IMR-90 (cell line): ENCODE measurements around the gene F11. TPM values are rescaled to one million over a fixed set of nuclear protein-coding genes. Genes with fewer than 3 reads are reported as not detected.

ENCODE experiments used
- ATAC-seq: fragments of 200-7000 bp; cut with Tn5 transposase; 2 replicates; pipeline ENCODE4 v1.9.1; 2020; ENCODE audit warnings: low read depth, mild to moderate bottlenecking, moderate library complexity
- BruUV-seq: library from RNA; stranded (reverse); fragments of 400-500 nt; replicated peaks from 2 replicates; lab custom pipeline; 2021; lab: Mats Ljungman, UMichigan
- CTCF ChIA-PET: fragments of 300-600 bp; formaldehyde crosslinking; extraction: SDS; loops from one replicate; lab custom pipeline; 2021; ENCODE audit warnings: antibody characterized with exemption; lab: Yijun Ruan, JAX
- POLR2A ChIA-PET: fragments of 300-600 bp; sonication (Branson Sonifier 250); formaldehyde crosslinking; loops from one replicate; lab custom pipeline; 2022; ENCODE audit warnings: antibody characterized with exemption; ENCODE audit not compliant: unreplicated experiment; lab: Charles Lee
- DNase-seq: peaks from one replicate; pipeline ENCODE4 v3.0.0; 2013
- H2AFZ ChIP-seq: replicated peaks from 2 replicates; pipeline ENCODE3; 2013; ENCODE audit warnings: low read length, mild to moderate bottlenecking; ENCODE audit not compliant: poor library complexity
- H2AK5ac ChIP-seq: 2 replicates; pipeline ENCODE4 v1.6.1; 2013; ENCODE audit warnings: low read depth, low read length, inconsistent platforms
- H2AK9ac ChIP-seq: replicated peaks from 2 replicates; pipeline ENCODE3; 2013; ENCODE audit warnings: mild to moderate bottlenecking, low read depth, low read length, moderate library complexity; ENCODE audit not compliant: poor library complexity
- H2BK120ac ChIP-seq: 2 replicates; pipeline ENCODE4 v1.6.1; 2013; ENCODE audit warnings: low read depth, low read length, inconsistent platforms
- H2BK15ac ChIP-seq: 3 replicates; pipeline ENCODE4 v1.6.1; 2013; ENCODE audit warnings: low read depth, low read length, inconsistent platforms
- H2BK20ac ChIP-seq: 2 replicates; pipeline ENCODE4 v1.6.1; 2013; ENCODE audit warnings: low read depth, mild to moderate bottlenecking, inconsistent platforms, low read length, moderate library complexity
- H2BK5ac ChIP-seq: 2 replicates; pipeline ENCODE4 v1.6.1; 2013; ENCODE audit warnings: mild to moderate bottlenecking, low read depth, low read length, inconsistent platforms; ENCODE audit not compliant: poor library complexity, severe bottlenecking
- H3K14ac ChIP-seq: replicated peaks from 2 replicates; pipeline ENCODE4 v1.6.1; 2013; ENCODE audit warnings: low read depth, low read length, inconsistent platforms
- H3K18ac ChIP-seq: 2 replicates; pipeline ENCODE4 v1.6.1; 2013; ENCODE audit warnings: low read depth, low read length, control low read depth
- H3K23ac ChIP-seq: 2 replicates; pipeline ENCODE4 v1.6.1; 2013; ENCODE audit warnings: low read depth, low read length, inconsistent platforms
- H3K27ac ChIP-seq: 2 replicates; pipeline ENCODE4 v1.5.1; 2013; ENCODE audit warnings: mild to moderate bottlenecking, control low read depth, low read length; ENCODE audit not compliant: insufficient read depth
- H3K27me3 ChIP-seq: 2 replicates; pipeline ENCODE4 v1.6.1; 2013; ENCODE audit warnings: low read length; ENCODE audit not compliant: control insufficient read depth, insufficient read depth
- H3K36me3 ChIP-seq: 2 replicates; pipeline ENCODE4 v1.6.1; 2013; ENCODE audit warnings: low read length, mixed read lengths; ENCODE audit not compliant: control insufficient read depth, insufficient read depth
- H3K4ac ChIP-seq: 2 replicates; pipeline ENCODE4 v1.6.1; 2013; ENCODE audit warnings: low read depth, low read length, inconsistent platforms
- H3K4me1 ChIP-seq: 2 replicates; pipeline ENCODE4 v1.6.1; 2013; ENCODE audit warnings: low read length, mixed read lengths; ENCODE audit not compliant: control insufficient read depth, insufficient read depth
- H3K4me2 ChIP-seq: 2 replicates; pipeline ENCODE4 v1.6.1; 2013; ENCODE audit warnings: low read depth, mild to moderate bottlenecking, control low read depth, low read length, moderate library complexity
- H3K4me3 ChIP-seq: 2 replicates; pipeline ENCODE4 v1.5.1; 2013; ENCODE audit warnings: low read depth, mild to moderate bottlenecking, control low read depth, low read length, moderate library complexity; ENCODE audit not compliant: insufficient read depth
- H3K56ac ChIP-seq: 2 replicates; pipeline ENCODE4 v1.6.1; 2013; ENCODE audit warnings: low read length, inconsistent platforms; ENCODE audit not compliant: insufficient read depth; ENCODE audit errors: extremely low read depth
- H3K79me1 ChIP-seq, 2 experiments: 2 replicates each; pipeline ENCODE4 v1.6.1; 2013; ENCODE audit warnings: low read length in 2 of 2, inconsistent platforms in 1 of 2, low read depth in 1 of 2
- H3K9ac ChIP-seq: 2 replicates; pipeline ENCODE4 v1.6.1; 2013; ENCODE audit warnings: low read depth, low read length, control low read depth
- H3K9me1 ChIP-seq: 2 replicates; pipeline ENCODE4 v1.6.1; 2013; ENCODE audit warnings: low read length, inconsistent platforms; ENCODE audit not compliant: insufficient read depth
- H3K9me3 ChIP-seq: 2 replicates; pipeline ENCODE4 v1.6.1; 2013; ENCODE audit warnings: low read length; ENCODE audit not compliant: control insufficient read depth, insufficient read depth
- H4K20me1 ChIP-seq: 2 replicates; pipeline ENCODE4 v1.6.1; 2013; ENCODE audit warnings: low read length, inconsistent platforms; ENCODE audit not compliant: insufficient read depth
- H4K5ac ChIP-seq: 2 replicates; pipeline ENCODE4 v1.6.1; 2013; ENCODE audit warnings: mild to moderate bottlenecking, low read depth, low read length, control low read depth
- H4K8ac ChIP-seq, 2 experiments: 2 replicates each; pipeline ENCODE4 v1.6.1; 2013; ENCODE audit warnings: low read depth in 2 of 2, low read length in 2 of 2, control low read depth in 1 of 2, inconsistent platforms in 1 of 2
- H4K91ac ChIP-seq: 2 replicates; pipeline ENCODE4 v1.6.1; 2013; ENCODE audit warnings: low read depth, low read length, inconsistent platforms; ENCODE audit not compliant: insufficient read depth
- ELK1 ChIP-seq: fragments of 150-350 bp; IDR thresholded peaks from 2 replicates; pipeline ENCODE4 v1.6.1; 2016; ENCODE audit warnings: low read depth, mild to moderate bottlenecking, low read length, moderate library complexity, borderline replicate concordance
- FOS ChIP-seq: fragments of 150-350 bp; IDR thresholded peaks from 2 replicates; pipeline ENCODE4 v1.6.1; 2016; ENCODE audit warnings: low read depth, low read length
- NFE2L2 ChIP-seq: fragments of 150-350 bp; IDR thresholded peaks from 2 replicates; pipeline ENCODE4 v1.6.1; 2016; ENCODE audit warnings: low read depth, mild to moderate bottlenecking, low read length
- POLR2A ChIP-seq: IDR thresholded peaks from 2 replicates; pipeline ENCODE4 v1.6.1; 2012; ENCODE audit warnings: mild to moderate bottlenecking, low read depth, low read length
- RAD21 ChIP-seq: IDR thresholded peaks from 2 replicates; pipeline ENCODE4 v1.6.1; 2012; ENCODE audit warnings: low read length, improper control_type of control experiment
- RFX5 ChIP-seq: IDR thresholded peaks from 2 replicates; pipeline ENCODE4 v1.8.0; 2012; ENCODE audit warnings: low read depth, mild to moderate bottlenecking, low read length, moderate library complexity
- WGBS, 2 experiments: methylation state at CpG; one replicate each; pipeline versions ENCODE4 v1.1.5 to v1.1.7; 2013; ENCODE audit warnings: missing lambda C conversion rate in 2 of 2; ENCODE audit not compliant: insufficient read length in 1 of 2; ENCODE audit errors: extremely low coverage in 2 of 2; 5-methylcytosine and 5-hydroxymethylcytosine counted together
- dilution Hi-C: fragments of 300-500 bp; cut with HindIII; formaldehyde crosslinking; loops from one replicate; pipeline ENCODE4 v1.14.3; 2018; ENCODE audit warnings: low sequenced_read_pairs; ENCODE audit not compliant: unreplicated experiment
- in situ Hi-C: fragments of 300-500 bp; cut with MboI; formaldehyde crosslinking; loops from 3 replicates; pipeline ENCODE4 v1.14.3; 2019; ENCODE audit warnings: low sequenced_read_pairs, inconsistent platforms, mixed read lengths
- intact Hi-C: fragments of 100-400 bp; cut with micrococcal nuclease; formaldehyde crosslinking; loops from 2 replicates; pipeline ENCODE4 v1.10.0; 2022
- polyA plus RNA-seq, 3 experiments: library from polyadenylated mRNA; depleted of rRNA; stranded (reverse); fragments of >200 nt; gene quantifications; 2 replicates each; pipeline ENCODE4 v1.2.3, GENCODE V29; 2012; ENCODE audit warnings: low replicate concordance in 1 of 3
- total RNA-seq: library from RNA; depleted of rRNA; stranded (reverse); fragments of >200 nt; gene quantifications from 2 replicates; pipeline ENCODE4 v1.2.3, GENCODE V29; 2012
- TF ChIP-seq, protein P1 (sequence below): conservative IDR thresholded peaks from 2 replicates; pipeline ENCODE4 v1.5.1; 2012; ENCODE audit warnings: mild to moderate bottlenecking, low read depth, low read length, improper control_type of control experiment

Gene F11
- total and polyA plus RNA-seq, 2 of the 4 experiments (the other 2 are of a cell fraction), result not detected

DNA sequence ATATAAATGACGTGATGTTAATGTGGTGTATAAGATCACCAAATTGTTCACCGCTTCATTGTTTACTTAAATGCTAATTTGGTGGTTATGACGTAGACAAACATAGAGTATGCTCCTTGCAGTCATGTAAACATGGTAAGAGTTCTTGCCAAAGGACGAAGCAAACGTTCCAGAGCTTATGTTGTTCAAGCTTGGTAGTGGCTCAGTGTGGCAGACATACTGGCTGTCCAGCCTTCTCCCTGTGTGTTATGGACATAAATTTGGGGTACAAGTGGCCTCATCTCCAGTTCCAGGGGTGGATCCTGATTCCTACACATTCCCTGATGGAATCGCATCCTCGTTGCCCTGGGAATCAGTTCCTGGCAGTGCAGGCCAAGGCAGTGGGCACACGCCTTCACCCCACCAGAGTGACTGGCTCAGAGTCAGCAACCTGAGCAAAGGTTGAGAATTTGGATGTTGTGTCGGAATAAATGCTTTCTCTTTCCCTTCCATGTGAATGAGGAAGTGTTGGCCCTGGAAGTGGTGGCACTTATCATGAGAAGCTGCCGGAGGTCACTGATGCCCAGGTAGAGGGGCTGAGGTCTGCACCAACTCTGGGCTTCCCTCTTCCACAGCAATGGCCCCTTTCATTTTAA lies 25.4 kb downstream of the F11 start:
- Histone ChIP-seq H3K9me3 (no peaks in the 10 kb centered on the region), H3K79me1 (no peaks in the 10 kb centered on the region), H4K8ac (no peak overlapping the region), H3K4me3 (no peak overlapping the region), H4K5ac (no peak overlapping the region), H3K56ac (no peak overlapping the region), H3K27me3 (peaks cover 3% of the 10 kb centered on the region; the same call in 1 of the 2 replicates), H2BK15ac (no peak overlapping the region), H3K14ac (no peak overlapping the region), H3K9me1 (no peaks in the 10 kb centered on the region), H3K23ac (no peak overlapping the region), H2BK120ac (no peak overlapping the region), H3K18ac (no peak overlapping the region), H3K27ac (no peak overlapping the region), H3K9ac (no peak overlapping the region), H2BK20ac (no peak overlapping the region), H3K4me2 (no peak overlapping the region), H4K91ac (no peak overlapping the region), H3K4me1 (no peaks in the 10 kb centered on the region), H3K36me3 (no peaks in the 10 kb centered on the region), H2AK9ac (no peak overlapping the region), H2AFZ (no peak overlapping the region), H4K20me1 (no peaks in the 10 kb centered on the region), H2BK5ac (no peak overlapping the region), H3K4ac (no peak overlapping the region), H2AK5ac (no peak overlapping the region)
- dilution Hi-C loops (no loop called here), intact Hi-C loops (loop anchor here (10.0 kb wide), 1 partner anchor 433 kb away; the partner anchor contains the start of gene FAT1), in situ Hi-C loops (loop anchor here (10.0 kb wide), 1 partner anchor 293 kb away; no protein-coding TSS in a partner anchor)
- no CpG with 5 or more reads among the region's 10 CpGs for WGBS, 2 experiments
- no TSS peak for BruUV-seq
- ATAC-seq, result no peak
- POLR2A ChIA-PET, result no interaction called here
- DNase-seq, result no peak
- CTCF ChIA-PET, result no interaction called here
- no peak for TF ChIP-seq FOS
- no peak for TF ChIP-seq NFE2L2
- no peak for TF ChIP-seq POLR2A
- no peak for TF ChIP-seq RAD21
- TF ChIP-seq ELK1, result no peak
- no peak for TF ChIP-seq RFX5
- TF ChIP-seq, protein P1, sequence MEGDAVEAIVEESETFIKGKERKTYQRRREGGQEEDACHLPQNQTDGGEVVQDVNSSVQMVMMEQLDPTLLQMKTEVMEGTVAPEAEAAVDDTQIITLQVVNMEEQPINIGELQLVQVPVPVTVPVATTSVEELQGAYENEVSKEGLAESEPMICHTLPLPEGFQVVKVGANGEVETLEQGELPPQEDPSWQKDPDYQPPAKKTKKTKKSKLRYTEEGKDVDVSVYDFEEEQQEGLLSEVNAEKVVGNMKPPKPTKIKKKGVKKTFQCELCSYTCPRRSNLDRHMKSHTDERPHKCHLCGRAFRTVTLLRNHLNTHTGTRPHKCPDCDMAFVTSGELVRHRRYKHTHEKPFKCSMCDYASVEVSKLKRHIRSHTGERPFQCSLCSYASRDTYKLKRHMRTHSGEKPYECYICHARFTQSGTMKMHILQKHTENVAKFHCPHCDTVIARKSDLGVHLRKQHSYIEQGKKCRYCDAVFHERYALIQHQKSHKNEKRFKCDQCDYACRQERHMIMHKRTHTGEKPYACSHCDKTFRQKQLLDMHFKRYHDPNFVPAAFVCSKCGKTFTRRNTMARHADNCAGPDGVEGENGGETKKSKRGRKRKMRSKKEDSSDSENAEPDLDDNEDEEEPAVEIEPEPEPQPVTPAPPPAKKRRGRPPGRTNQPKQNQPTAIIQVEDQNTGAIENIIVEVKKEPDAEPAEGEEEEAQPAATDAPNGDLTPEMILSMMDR, result no peak
